Measurements from ENCODE around the gene CTTNBP2NL.

DNA sequence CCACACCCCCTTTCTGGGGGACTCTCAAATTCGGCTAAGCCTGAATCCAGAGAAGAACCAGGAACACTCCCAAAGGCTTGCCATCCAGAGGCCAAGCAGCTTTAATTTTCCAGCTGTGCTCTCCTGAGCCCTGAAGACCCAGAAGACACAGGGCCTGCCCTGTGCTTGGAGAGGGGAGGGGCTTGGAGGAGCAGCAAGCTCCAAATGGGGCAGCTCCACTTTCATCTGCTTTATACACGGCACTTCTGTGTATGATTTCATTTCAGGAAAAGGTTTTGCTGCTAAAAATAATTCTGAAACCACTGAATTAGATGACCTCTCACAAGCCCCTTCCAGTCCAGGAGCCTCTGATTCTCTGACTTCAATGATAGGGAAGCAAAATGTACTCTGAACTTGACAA, 39.2 kb upstream of the CTTNBP2NL start:
- TF ChIP-seq RAD21 (conservative IDR thresholded peaks at IDR 0.05 in 1 of 2, IDR thresholded peaks at IDR 0.05 in 1 of 2) = no peak
- TF ChIP-seq, protein P1, sequence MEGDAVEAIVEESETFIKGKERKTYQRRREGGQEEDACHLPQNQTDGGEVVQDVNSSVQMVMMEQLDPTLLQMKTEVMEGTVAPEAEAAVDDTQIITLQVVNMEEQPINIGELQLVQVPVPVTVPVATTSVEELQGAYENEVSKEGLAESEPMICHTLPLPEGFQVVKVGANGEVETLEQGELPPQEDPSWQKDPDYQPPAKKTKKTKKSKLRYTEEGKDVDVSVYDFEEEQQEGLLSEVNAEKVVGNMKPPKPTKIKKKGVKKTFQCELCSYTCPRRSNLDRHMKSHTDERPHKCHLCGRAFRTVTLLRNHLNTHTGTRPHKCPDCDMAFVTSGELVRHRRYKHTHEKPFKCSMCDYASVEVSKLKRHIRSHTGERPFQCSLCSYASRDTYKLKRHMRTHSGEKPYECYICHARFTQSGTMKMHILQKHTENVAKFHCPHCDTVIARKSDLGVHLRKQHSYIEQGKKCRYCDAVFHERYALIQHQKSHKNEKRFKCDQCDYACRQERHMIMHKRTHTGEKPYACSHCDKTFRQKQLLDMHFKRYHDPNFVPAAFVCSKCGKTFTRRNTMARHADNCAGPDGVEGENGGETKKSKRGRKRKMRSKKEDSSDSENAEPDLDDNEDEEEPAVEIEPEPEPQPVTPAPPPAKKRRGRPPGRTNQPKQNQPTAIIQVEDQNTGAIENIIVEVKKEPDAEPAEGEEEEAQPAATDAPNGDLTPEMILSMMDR (IDR thresholded peaks at IDR 0.05) = no peak
